Tibial nerve (tissue), 4 donors: ENCODE results near the gene OR6C75. TPM values are rescaled to one million over a fixed set of nuclear protein-coding genes. Genes with fewer than 3 reads are reported as not detected.
"Not testable (repeated sequence)": the region's sequence is repeated elsewhere in the genome, so short reads cannot be mapped to it uniquely, and the experiment has no call there.

ENCODE experiments used
- DNase-seq, 2 donors: peaks; one replicate each; pipeline ENCODE4 v3.0.0-alpha.2; 2019; ENCODE audit warnings: low spot score in 2 of 2
- H3K27ac ChIP-seq, 4 donors: fragments of 200-600 bp; sonication (generic) in 3 of 4; one replicate each; pipeline ENCODE4 v1.5.1; 2017 to 2019; ENCODE audit warnings: mild to moderate bottlenecking in 1 of 4
- H3K27me3 ChIP-seq, 2 donors: fragments of 200-600 bp; sonication (generic) in 1 of 2; one replicate each; pipeline versions ENCODE4 v1.5.1 to v1.6.0; 2017 to 2019
- H3K36me3 ChIP-seq, 3 donors: fragments of 200-600 bp; sonication (generic); one replicate each; pipeline ENCODE4 v1.5.1; 2018 to 2019
- H3K4me1 ChIP-seq, 4 donors: fragments of 200-600 bp; sonication (generic) in 3 of 4; one replicate each; pipeline ENCODE4 v1.5.1; 2017 to 2019
- H3K4me3 ChIP-seq, 4 donors: fragments of 200-600 bp; sonication (generic) in 3 of 4; one replicate each; pipeline ENCODE4 v1.5.1; 2017 to 2019; ENCODE audit warnings: mild to moderate bottlenecking in 1 of 4, moderate library complexity in 1 of 4
- H3K9me3 ChIP-seq, 4 donors: fragments of 200-600 bp; sonication (generic) in 3 of 4; one replicate each; pipeline ENCODE4 v1.5.1; 2017 to 2019
- CTCF ChIP-seq, 5 experiments: fragments of 200-600 bp in 3 of 5; fragments of 450-650 bp in 2 of 5; sonication (generic) in 3 of 5; IDR thresholded peaks; one replicate each; pipeline ENCODE4 v1.5.1; 2016 to 2019; ENCODE audit warnings: antibody characterized with exemption in 5 of 5, mild to moderate bottlenecking in 3 of 5, moderate library complexity in 2 of 5
- EP300 ChIP-seq, 2 donors: sonication (generic); formaldehyde crosslinking; IDR thresholded peaks; one replicate each; pipeline ENCODE4 v1.6.1; 2017; ENCODE audit warnings: antibody characterized with exemption in 2 of 2, mild to moderate bottlenecking in 1 of 2
- POLR2A ChIP-seq, 2 donors: fragments of 450-650 bp; IDR thresholded peaks; one replicate each; pipeline ENCODE4 v1.6.1; 2017; ENCODE audit warnings: antibody characterized with exemption in 2 of 2, mild to moderate bottlenecking in 2 of 2, moderate library complexity in 2 of 2
- whole genome bisulfite sequencing, 2 donors: methylation state at CpG; one replicate each; pipeline ENCODE4 v1.1.5; 2018; 5-methylcytosine and 5-hydroxymethylcytosine counted together
- total RNA-seq, 4 donors: library from RNA; depleted of rRNA; stranded (reverse); fragments of >200 nt; gene quantifications; one replicate each; pipeline ENCODE4 v1.1.0, GENCODE V29; 2016

Gene OR6C75
- not detected for total RNA-seq

DNA sequence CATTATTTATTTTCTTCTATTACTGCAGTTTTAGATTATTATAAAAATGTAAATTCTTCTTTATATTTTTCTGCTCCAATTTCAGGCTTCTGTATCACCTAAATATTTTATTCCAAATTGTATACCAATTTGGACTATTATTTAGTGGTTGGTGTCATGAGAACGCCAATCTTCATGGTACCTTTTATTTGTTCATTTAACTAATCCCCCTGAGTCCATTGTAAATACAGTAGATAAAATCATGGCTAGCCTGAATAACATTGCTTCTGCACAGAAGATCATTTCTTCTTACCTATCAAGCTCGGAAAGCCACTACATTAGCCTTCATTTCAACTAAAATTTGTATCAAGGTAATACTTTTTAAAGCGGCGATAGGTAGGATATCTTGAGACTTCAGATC, at the start of gene OR6C75:
TSS of gene OR6C75 (plus strand) at position 301 of the 400 bp plus-strand sequence. CDS start 2,136 bp downstream, outside the sequence.
- no peak for TF ChIP-seq POLR2A (IDR thresholded peaks at IDR 0.05)
- TF ChIP-seq EP300 (IDR thresholded peaks at IDR 0.05), result no peak
- TF ChIP-seq CTCF (IDR thresholded peaks at IDR 0.05), result no peak
- no peaks in the 10 kb centered on the region for H3K27me3 ChIP-seq
- H3K27ac ChIP-seq, result no peak within 1 kb of the TSS
- peaks cover 0 to 4% (median 0%) of the 10 kb centered on the region in 4 donors for H3K9me3 ChIP-seq
- 89 to 93% methylated on average over 4 of the region's 4 CpGs for WGBS, 2 donors
- H3K4me3 ChIP-seq, result no peak within 1 kb of the TSS
- no peaks in the 10 kb centered on the region for H3K4me1 ChIP-seq
- H3K36me3 ChIP-seq, result no peaks in the 10 kb centered on the region
- no peak for DNase-seq

- H3K27ac ChIP-seq, result no peak within 1 kb of the TSS
- no peaks in the 10 kb centered on the region for H3K27me3 ChIP-seq
- no peak within 1 kb of the TSS for H3K4me3 ChIP-seq
- TF ChIP-seq EP300 (IDR thresholded peaks at IDR 0.05) (no peak), POLR2A (IDR thresholded peaks at IDR 0.05) (no peak), CTCF (IDR thresholded peaks at IDR 0.05) (no peak)
- DNase-seq, result no peak
- no peaks in the 10 kb centered on the region for H3K36me3 ChIP-seq
- no peaks in the 10 kb centered on the region for H3K9me3 ChIP-seq
- no peaks in the 10 kb centered on the region for H3K4me1 ChIP-seq
- 85% methylated on average over 2 of the region's 2 CpGs for WGBS, 2 donors
Measured at GRCh38 chr12:55314043-55314442, 48.7 kb upstream of the OR6C75 start, which contains the start of gene OR6C1. OR6C1 (plus strand) TSS chr12:55314343; CDS start chr12:55320600, 6,257 bp downstream.

DNA sequence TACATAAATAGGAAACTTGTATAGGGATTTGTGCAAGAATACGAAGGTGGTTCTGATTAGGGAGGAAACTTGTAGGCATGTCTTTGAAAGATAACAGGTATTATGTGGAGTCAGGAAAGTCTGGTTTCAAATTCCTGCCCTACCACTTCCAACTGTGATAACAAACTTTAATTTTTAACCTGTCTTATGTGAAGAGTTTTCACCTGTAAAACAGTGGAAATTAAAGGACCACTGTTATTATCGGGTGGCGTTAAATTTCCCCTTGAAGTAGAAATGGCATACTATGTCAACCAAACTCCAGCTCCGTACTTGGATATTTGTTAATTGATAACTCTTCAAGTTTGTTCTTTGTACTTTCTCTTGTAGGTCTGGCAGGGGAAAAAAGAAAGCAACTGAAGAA, 42.6 kb upstream of the OR6C75 start:
- Histone ChIP-seq H3K36me3 (no peaks in the 10 kb centered on the region), H3K9me3 (no peaks in the 10 kb centered on the region), H3K27me3 (no peaks in the 10 kb centered on the region), H3K4me3 (no peak overlapping the region), H3K4me1 (no peaks in the 10 kb centered on the region), H3K27ac (no peak overlapping the region)
- WGBS, 2 donors, result 65 to 84% methylated on average over 4 of the region's 4 CpGs
- no peak for TF ChIP-seq POLR2A (IDR thresholded peaks at IDR 0.05)
- no peak for TF ChIP-seq CTCF (IDR thresholded peaks at IDR 0.05)
- no peak for TF ChIP-seq EP300 (IDR thresholded peaks at IDR 0.05)
- no peak for DNase-seq

DNA sequence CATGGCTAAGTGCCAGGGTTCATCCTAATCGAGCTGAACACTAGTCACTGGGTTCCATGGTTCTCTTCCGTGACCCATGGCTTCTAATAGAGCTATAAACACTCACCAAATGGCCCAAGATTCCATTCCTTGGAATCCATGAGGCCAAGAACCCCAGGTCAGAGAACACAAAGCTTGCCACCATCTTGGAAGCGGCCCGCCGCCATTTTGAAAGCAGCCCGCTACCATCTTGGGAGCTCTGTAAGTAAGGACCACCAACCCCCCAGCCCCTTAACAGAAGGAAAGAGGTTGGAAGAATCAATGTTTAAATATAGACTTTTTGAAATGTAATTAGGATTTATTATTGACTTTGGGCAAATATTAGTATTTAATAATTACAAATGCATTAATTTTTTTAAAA, 37.0 kb upstream of the OR6C75 start:
- H3K4me3 ChIP-seq, H3K27me3 ChIP-seq, H3K9me3 ChIP-seq, H3K27ac ChIP-seq, H3K36me3 ChIP-seq, DNase-seq, H3K4me1 ChIP-seq: not testable (repeated sequence)
- 90 to 91% methylated on average over 6 of the region's 6 CpGs for WGBS, 2 donors

GRCh38 chr12:55330446-55330845, 32.3 kb upstream of the OR6C75 start, which contains the start of gene OR6C3:
OR6C3 (plus strand) TSS chr12:55330746; CDS start chr12:55331701, 955 bp downstream.
- Histone ChIP-seq H3K9me3 (no peaks in the 10 kb centered on the region), H3K27ac (no peak within 1 kb of the TSS), H3K4me1 (no peaks in the 10 kb centered on the region), H3K36me3 (no peaks in the 10 kb centered on the region), H3K4me3 (no peak within 1 kb of the TSS), H3K27me3 (no peaks in the 10 kb centered on the region)
- 96 to 100% methylated on average over 1 of the region's 1 CpG for WGBS, 2 donors
- TF ChIP-seq CTCF (IDR thresholded peaks at IDR 0.05), result no peak
- TF ChIP-seq EP300 (IDR thresholded peaks at IDR 0.05), result no peak
- no peak for TF ChIP-seq POLR2A (IDR thresholded peaks at IDR 0.05)
- no peak for DNase-seq

DNA sequence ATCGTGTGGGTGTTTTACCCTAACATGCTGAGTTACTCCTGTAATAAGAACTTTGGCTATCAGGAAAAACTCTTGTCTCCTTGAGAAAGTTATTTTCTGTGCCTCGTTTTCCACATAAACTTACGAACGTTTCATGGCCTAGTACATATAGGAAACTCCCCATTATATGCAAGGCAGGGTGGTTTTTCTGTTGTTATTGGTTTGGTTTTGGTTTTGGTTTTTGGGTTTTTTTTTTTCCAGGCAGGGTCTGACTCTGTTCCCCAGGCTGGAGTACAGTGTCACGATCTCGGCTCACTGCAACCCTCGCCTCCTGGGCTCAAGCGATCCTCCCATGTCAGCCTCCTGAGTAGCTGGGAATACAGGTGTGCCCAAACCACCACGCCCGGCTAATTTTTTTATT, 26.8 kb upstream of the OR6C75 start:
- Histone ChIP-seq H3K27ac (no peak overlapping the region), H3K36me3 (no peaks in the 10 kb centered on the region), H3K4me1 (no peaks in the 10 kb centered on the region), H3K4me3 (no peak overlapping the region), H3K9me3 (no peaks in the 10 kb centered on the region), H3K27me3 (no peaks in the 10 kb centered on the region)
- no peak for DNase-seq
- 90 to 91% methylated on average over 10 of the region's 10 CpGs for WGBS, 2 donors
- TF ChIP-seq EP300 (IDR thresholded peaks at IDR 0.05) (no peak), POLR2A (IDR thresholded peaks at IDR 0.05) (no peak), CTCF (IDR thresholded peaks at IDR 0.05) (no peak)

GRCh38 chr12:55355338-55355737, 7.4 kb upstream of the OR6C75 start:
- H3K4me3 ChIP-seq, H3K27me3 ChIP-seq, H3K27ac ChIP-seq, H3K36me3 ChIP-seq, H3K4me1 ChIP-seq, DNase-seq: not testable (repeated sequence)
- peaks cover 0 to 12% (median 0%) of the 10 kb centered on the region in 4 donors for H3K9me3 ChIP-seq
- WGBS, 2 donors, result 69 to 72% methylated on average over 4 of the region's 4 CpGs
